A673 (cell line): ENCODE measurements around the gene FAM210B. TPM values are rescaled to one million over a fixed set of nuclear protein-coding genes. Genes with fewer than 3 reads are reported as not detected.
"Not testable (repeated sequence)": the region's sequence is repeated elsewhere in the genome, so short reads cannot be mapped to it uniquely, and the experiment has no call there.

Experiments
- BruUV-seq: library from RNA; stranded (reverse); fragments of 400-500 nt; replicated peaks from 2 replicates; lab custom pipeline; 2021; lab: Mats Ljungman, UMichigan
- CTCF ChIA-PET: fragments of 300-600 bp; sonication (Branson Sonifier 250); formaldehyde crosslinking; loops from one replicate; lab custom pipeline; 2022; ENCODE audit warnings: antibody characterized with exemption; lab: Charles Lee
- POLR2A ChIA-PET: fragments of 300-600 bp; sonication (Branson Sonifier 250); formaldehyde crosslinking; loops from one replicate; lab custom pipeline; 2022; ENCODE audit warnings: antibody characterized with exemption; ENCODE audit not compliant: low non-redundant PET; lab: Charles Lee
- DNase-seq: peaks from one replicate; pipeline ENCODE4 v3.0.0-alpha.2; 2015; ENCODE audit warnings: low spot score
- H3K27ac ChIP-seq: fragments of 200-600 bp; sonication (generic); 2 replicates; pipeline ENCODE4 v1.5.1; 2016; ENCODE audit warnings: mixed run types, low read depth, mild to moderate bottlenecking, mixed read lengths, antibody characterized with exemption, low read length; ENCODE audit not compliant: poor library complexity, severe bottlenecking
- H3K27me3 ChIP-seq: fragments of 200-600 bp; sonication (generic); replicated peaks from 2 replicates; pipeline ENCODE4 v1.6.1; 2017; ENCODE audit warnings: mixed run types, low read depth, mild to moderate bottlenecking, mixed read lengths, antibody characterized with exemption, low read length; ENCODE audit not compliant: insufficient read depth, poor library complexity
- H3K36me3 ChIP-seq: fragments of 200-600 bp; sonication (generic); 2 replicates; pipeline ENCODE4 v1.6.1; 2016; ENCODE audit warnings: mixed run types, mild to moderate bottlenecking, mixed read lengths, antibody characterized with exemption, low read length; ENCODE audit not compliant: insufficient read depth, poor library complexity, severe bottlenecking
- H3K4me1 ChIP-seq: fragments of 200-600 bp; sonication (generic); 2 replicates; pipeline ENCODE4 v1.6.1; 2017; ENCODE audit warnings: mixed run types, mild to moderate bottlenecking, mixed read lengths, antibody characterized with exemption, low read length; ENCODE audit not compliant: insufficient read depth, poor library complexity, severe bottlenecking
- H3K4me3 ChIP-seq: fragments of 200-600 bp; sonication (generic); 2 replicates; pipeline ENCODE4 v1.5.1; 2016; ENCODE audit warnings: low read depth, mixed run types, mild to moderate bottlenecking, mixed read lengths, low read length; ENCODE audit not compliant: poor library complexity, severe bottlenecking
- H3K9me3 ChIP-seq: fragments of 200-600 bp; sonication (generic); 2 replicates; pipeline ENCODE4 v1.6.1; 2016; ENCODE audit warnings: mixed run types, low read depth, mild to moderate bottlenecking, mixed read lengths, antibody characterized with exemption, low read length; ENCODE audit not compliant: poor library complexity, severe bottlenecking
- CTCF ChIP-seq: fragments of 300-800, 200-600 bp; sonication (generic); conservative IDR thresholded peaks from 2 replicates; pipeline ENCODE4 v1.5.1; 2017; ENCODE audit warnings: low read depth, mild to moderate bottlenecking, antibody characterized with exemption, low read length, moderate library complexity, mixed read lengths
- EZH2 ChIP-seq: fragments of 200-600 bp; sonication (generic); IDR thresholded peaks from 2 replicates; pipeline ENCODE4 v1.6.1; 2017; ENCODE audit warnings: borderline replicate concordance, low read depth, mild to moderate bottlenecking, mixed read lengths, antibody characterized with exemption, low read length; ENCODE audit not compliant: poor library complexity, severe bottlenecking
- intact Hi-C: fragments of 100-400 bp; cut with micrococcal nuclease; formaldehyde crosslinking; loops from one replicate; pipeline ENCODE4 v1.10.0; 2022; ENCODE audit not compliant: unreplicated experiment
- total RNA-seq: library from RNA; stranded (reverse); gene quantifications from 2 replicates; pipeline ENCODE4 v1.2.3, GENCODE V29; 2021

Gene FAM210B
- total RNA-seq, 1 experiment from 2014 or later: 5.5 TPM

DNA sequence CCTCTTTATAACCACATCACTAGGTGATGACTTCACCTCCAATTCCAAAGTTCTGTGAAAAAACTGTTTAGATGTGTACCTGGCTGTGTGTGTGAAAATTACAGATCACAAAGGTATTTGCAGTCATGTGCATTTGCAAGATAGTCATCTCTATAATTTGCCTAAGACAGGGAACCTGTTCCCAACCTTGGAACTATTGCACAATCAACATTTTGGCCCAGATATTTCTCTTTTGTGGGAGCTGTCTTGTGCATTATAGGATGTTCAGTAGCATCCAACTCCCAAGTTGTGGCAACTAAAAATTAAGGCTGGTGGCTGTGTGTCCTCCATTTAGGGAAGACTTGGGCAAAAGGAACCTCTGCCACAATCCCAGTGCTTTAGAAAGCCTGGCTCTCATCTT, 34.0 kb upstream of the FAM210B start:
- Histone ChIP-seq H3K27me3 (peaks cover 13% of the 10 kb centered on the region), H3K27ac (no peak overlapping the region), H3K4me3 (no peak overlapping the region), H3K9me3 (no peaks in the 10 kb centered on the region), H3K4me1 (no peaks in the 10 kb centered on the region), H3K36me3 (no peaks in the 10 kb centered on the region)
- no peak for DNase-seq
- ChIA-PET POLR2A (no interaction called here), CTCF (no interaction called here)
- TF ChIP-seq CTCF: no peak
- no peak for TF ChIP-seq EZH2
- BruUV-seq: no TSS peak
- intact Hi-C loops: no loop called here

DNA sequence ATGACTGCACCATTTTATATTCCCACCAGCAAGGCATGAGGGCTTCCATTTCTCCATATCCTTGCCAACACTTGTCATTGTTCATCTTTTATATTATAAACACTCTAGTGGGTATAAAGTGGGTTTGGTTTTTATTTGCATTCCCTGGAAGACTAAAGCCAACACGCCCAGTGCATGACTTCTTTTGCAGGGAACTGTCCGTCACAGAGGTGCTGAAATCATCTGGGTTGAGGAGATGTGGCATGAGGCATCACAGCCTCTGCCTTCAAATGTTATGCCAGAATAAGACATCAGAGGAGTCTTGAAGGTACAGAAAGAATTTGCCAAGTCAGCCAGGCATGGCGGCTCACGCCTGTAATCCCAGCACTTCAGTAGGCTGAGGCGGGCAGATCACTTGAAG, 29.9 kb upstream of the FAM210B start:
- intact Hi-C loops: no loop called here
- Histone ChIP-seq H3K4me1 (no peaks in the 10 kb centered on the region), H3K4me3 (no peak overlapping the region), H3K9me3 (no peaks in the 10 kb centered on the region), H3K27ac (no peak overlapping the region), H3K27me3 (peaks cover 5% of the 10 kb centered on the region), H3K36me3 (no peaks in the 10 kb centered on the region)
- BruUV-seq: no TSS peak
- CTCF ChIA-PET: no interaction called here
- peak; percentile 48 for DNase-seq
- POLR2A ChIA-PET: no interaction called here
- TF ChIP-seq EZH2: no peak
- TF ChIP-seq CTCF: no peak

- DNase-seq, H3K4me3 ChIP-seq, H3K4me1 ChIP-seq, POLR2A ChIA-PET, CTCF ChIA-PET, BruUV-seq, H3K27me3 ChIP-seq, H3K27ac ChIP-seq, H3K36me3 ChIP-seq, intact Hi-C loops, H3K9me3 ChIP-seq: not testable (repeated sequence)
Measured at GRCh38 chr20:56336709-56337108, 22.1 kb upstream of the FAM210B start.

GRCh38 chr20:56342783-56343182, 16.0 kb upstream of the FAM210B start:
- Histone ChIP-seq H3K4me1 (no peaks in the 10 kb centered on the region), H3K36me3 (no peaks in the 10 kb centered on the region), H3K9me3 (no peaks in the 10 kb centered on the region), H3K27ac (no peak overlapping the region), H3K4me3 (no peak overlapping the region), H3K27me3 (peaks cover 35% of the 10 kb centered on the region)
- no TSS peak for BruUV-seq
- TF ChIP-seq EZH2: no peak
- TF ChIP-seq CTCF: no peak
- intact Hi-C loops: loop anchor here (5.0 kb wide), 1 partner anchor 1660 kb away; no protein-coding TSS in a partner anchor
- POLR2A ChIA-PET: no interaction called here
- CTCF ChIA-PET: no interaction called here
- no peak for DNase-seq
